ENCODE measurements around the gene KIF6.

Gene KIF6

DNA sequence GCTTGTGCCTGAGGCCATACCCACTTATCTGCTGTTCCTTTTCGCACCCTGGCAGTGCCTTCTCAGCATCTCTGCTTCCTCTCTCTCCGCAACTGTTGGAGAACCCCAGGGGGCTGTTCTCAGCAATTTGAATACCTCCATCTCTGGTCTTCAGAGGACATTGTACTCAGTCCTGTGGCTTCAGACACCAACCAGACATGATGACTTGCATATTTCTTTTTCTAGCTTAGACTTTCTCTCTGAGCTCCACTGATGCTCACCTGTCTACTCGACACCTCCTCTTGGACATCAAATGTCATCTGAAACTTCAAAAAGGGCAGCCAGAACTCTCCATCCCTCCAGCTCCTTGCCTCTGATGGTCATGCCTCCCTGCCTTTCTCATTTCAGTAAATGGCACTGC is 383.9 kb downstream of the KIF6 start:
- no peak for DNase-seq
- Histone ChIP-seq H3K27me3 (replicated peaks; ENCODE audit: insufficient read depth, low read length) (no peaks in the 10 kb centered on the region), H3K4me2 (ENCODE audit: low read depth, low read length) (no peak overlapping the region), H3K9ac (ENCODE audit: low read length) (no peak overlapping the region), H3K79me2 (ENCODE audit: low read length) (no peaks in the 10 kb centered on the region), H2AFZ (ENCODE audit: low read length) (no peak overlapping the region), H3K27ac (ENCODE audit: low read length) (no peak overlapping the region), H3K9me2 (replicated peaks; ENCODE audit: insufficient read depth, low read length) (no peaks in the 10 kb centered on the region), H3F3A (ENCODE audit: insufficient read depth, low read length) (no peaks in the 10 kb centered on the region), H3K9me3 (replicated peaks; ENCODE audit: insufficient read depth, low read length) (no peaks in the 10 kb centered on the region), H3K4me1 (ENCODE audit: low read length) (peaks cover 3% of the 10 kb centered on the region; the same call in 1 of the 2 replicates), H3K36me3 (replicated peaks; ENCODE audit: insufficient read depth, low read length) (no peaks in the 10 kb centered on the region), H4K20me1 (ENCODE audit: insufficient read depth, low read length) (no peaks in the 10 kb centered on the region), H3K4me3 (ENCODE audit: low read length) (no peak overlapping the region)
- TF ChIP-seq, protein P1, sequence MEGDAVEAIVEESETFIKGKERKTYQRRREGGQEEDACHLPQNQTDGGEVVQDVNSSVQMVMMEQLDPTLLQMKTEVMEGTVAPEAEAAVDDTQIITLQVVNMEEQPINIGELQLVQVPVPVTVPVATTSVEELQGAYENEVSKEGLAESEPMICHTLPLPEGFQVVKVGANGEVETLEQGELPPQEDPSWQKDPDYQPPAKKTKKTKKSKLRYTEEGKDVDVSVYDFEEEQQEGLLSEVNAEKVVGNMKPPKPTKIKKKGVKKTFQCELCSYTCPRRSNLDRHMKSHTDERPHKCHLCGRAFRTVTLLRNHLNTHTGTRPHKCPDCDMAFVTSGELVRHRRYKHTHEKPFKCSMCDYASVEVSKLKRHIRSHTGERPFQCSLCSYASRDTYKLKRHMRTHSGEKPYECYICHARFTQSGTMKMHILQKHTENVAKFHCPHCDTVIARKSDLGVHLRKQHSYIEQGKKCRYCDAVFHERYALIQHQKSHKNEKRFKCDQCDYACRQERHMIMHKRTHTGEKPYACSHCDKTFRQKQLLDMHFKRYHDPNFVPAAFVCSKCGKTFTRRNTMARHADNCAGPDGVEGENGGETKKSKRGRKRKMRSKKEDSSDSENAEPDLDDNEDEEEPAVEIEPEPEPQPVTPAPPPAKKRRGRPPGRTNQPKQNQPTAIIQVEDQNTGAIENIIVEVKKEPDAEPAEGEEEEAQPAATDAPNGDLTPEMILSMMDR (IDR thresholded peaks at IDR 0.05; ENCODE audit: low read length): no peak
- TF ChIP-seq EZH2phosphoT487 (IDR thresholded peaks at IDR 0.05; ENCODE audit: low read length): no peak
- TF ChIP-seq EZH2 (optimal IDR thresholded peaks at IDR 0.05; ENCODE audit: low read depth, low read length): no peak

DNA sequence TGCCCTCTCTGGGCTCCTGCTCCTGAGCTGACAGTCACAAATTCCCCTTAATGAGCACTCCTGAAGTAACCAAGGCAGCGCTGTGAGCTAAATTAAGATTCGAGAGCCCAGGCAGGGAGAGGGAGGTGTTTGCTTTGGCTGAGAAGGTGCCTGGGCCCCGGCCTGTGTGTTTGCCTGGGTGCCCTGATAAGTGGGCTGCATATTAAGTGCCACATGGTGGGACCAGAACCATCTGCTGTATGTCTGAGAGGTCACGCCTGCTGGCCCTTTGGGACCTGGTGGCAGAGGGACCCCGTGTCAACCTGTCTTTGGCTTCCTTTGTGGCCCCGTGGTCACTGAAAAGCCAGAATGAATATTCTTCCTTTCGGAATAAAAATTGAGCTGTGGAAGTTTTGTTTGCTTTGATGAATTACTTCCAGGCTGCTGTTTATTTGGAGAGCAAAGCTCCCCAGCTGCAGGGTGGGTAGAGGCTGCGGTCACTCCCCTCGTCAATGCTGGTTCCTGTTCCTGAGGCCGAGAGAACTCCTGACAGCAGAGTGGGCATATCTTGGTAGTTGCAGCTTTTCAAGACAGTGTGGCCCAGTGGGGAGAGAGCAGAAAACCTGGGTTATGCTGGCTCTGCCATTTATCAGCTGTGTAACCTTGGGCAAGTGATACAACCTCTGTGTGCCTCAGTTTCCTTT is 385.2 kb downstream of the KIF6 start:
- Histone ChIP-seq H4K20me1 (ENCODE audit: insufficient read depth, low read length) (no peaks in the 10 kb centered on the region), H3K79me2 (ENCODE audit: low read length) (no peaks in the 10 kb centered on the region), H3K36me3 (replicated peaks; ENCODE audit: insufficient read depth, low read length) (no peaks in the 10 kb centered on the region), H3K27ac (ENCODE audit: low read length) (no peak overlapping the region), H3K9ac (ENCODE audit: low read length) (no peak overlapping the region), H3K27me3 (replicated peaks; ENCODE audit: insufficient read depth, low read length) (no peaks in the 10 kb centered on the region), H3K4me1 (ENCODE audit: low read length) (peaks cover 10% of the 10 kb centered on the region), H3K9me2 (replicated peaks; ENCODE audit: insufficient read depth, low read length) (no peaks in the 10 kb centered on the region), H3K9me3 (replicated peaks; ENCODE audit: insufficient read depth, low read length) (no peaks in the 10 kb centered on the region), H3K4me3 (ENCODE audit: low read length) (no peak overlapping the region), H2AFZ (ENCODE audit: low read length) (no peak overlapping the region), H3F3A (ENCODE audit: insufficient read depth, low read length) (no peaks in the 10 kb centered on the region), H3K4me2 (ENCODE audit: low read depth, low read length) (no peak overlapping the region)
- no peak for DNase-seq
- TF ChIP-seq EZH2 (optimal IDR thresholded peaks at IDR 0.05; ENCODE audit: low read depth, low read length) (no peak), EZH2phosphoT487 (IDR thresholded peaks at IDR 0.05; ENCODE audit: low read length) (no peak)
- TF ChIP-seq, protein P1 (IDR thresholded peaks at IDR 0.05; ENCODE audit: low read length): no peak

DNA sequence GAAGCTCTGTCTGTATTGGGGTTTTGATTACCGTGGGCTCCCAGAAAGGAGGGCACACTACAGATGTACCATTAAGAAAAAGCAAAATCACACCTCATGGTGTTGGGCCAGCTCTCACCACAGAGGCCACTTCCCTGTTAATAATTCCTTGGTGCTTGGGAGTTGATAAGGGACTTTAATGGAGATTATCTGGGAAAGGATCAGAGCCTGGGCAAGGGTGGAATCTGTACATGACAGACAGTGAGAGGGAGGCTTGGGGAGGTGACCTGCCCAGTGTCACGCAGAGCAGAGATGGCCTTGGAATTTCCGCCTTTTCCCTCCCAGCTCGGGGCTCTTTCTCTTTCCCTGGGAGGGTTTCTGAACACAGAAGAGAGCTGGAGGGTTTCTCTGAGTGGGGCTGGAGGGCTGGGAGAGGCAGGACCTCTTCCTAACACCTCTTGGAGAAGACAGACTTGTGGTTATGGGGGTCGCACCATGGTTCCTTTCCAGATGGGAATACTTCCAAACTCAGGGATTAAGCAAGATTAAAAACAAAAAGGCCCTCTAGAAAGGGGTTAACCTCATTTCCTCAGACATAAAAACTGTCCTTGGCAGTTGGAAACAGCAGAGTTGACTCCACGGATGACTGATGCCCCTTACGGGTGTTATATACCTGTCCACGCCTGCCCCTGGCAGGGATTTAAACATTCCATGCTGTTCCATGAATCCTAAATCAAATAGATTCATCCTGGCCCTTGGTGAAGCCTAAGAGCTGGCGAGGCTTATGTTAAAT is 385.9 kb downstream of the KIF6 start:
- Histone ChIP-seq H3K9me3 (replicated peaks; ENCODE audit: insufficient read depth, low read length) (no peaks in the 10 kb centered on the region), H3K79me2 (ENCODE audit: low read length) (no peaks in the 10 kb centered on the region), H3K4me3 (ENCODE audit: low read length) (no peak overlapping the region), H3K27me3 (replicated peaks; ENCODE audit: insufficient read depth, low read length) (no peaks in the 10 kb centered on the region), H3K9ac (ENCODE audit: low read length) (no peak overlapping the region), H3K27ac (ENCODE audit: low read length) (no peak overlapping the region), H4K20me1 (ENCODE audit: insufficient read depth, low read length) (no peaks in the 10 kb centered on the region), H3K4me2 (ENCODE audit: low read depth, low read length) (no peak overlapping the region), H3K36me3 (replicated peaks; ENCODE audit: insufficient read depth, low read length) (no peaks in the 10 kb centered on the region), H2AFZ (ENCODE audit: low read length) (no peak overlapping the region), H3F3A (ENCODE audit: insufficient read depth, low read length) (no peaks in the 10 kb centered on the region), H3K4me1 (ENCODE audit: low read length) (peaks cover 10% of the 10 kb centered on the region), H3K9me2 (replicated peaks; ENCODE audit: insufficient read depth, low read length) (no peaks in the 10 kb centered on the region)
- DNase-seq: no peak
- TF ChIP-seq EZH2phosphoT487 (IDR thresholded peaks at IDR 0.05; ENCODE audit: low read length) (no peak), EZH2 (optimal IDR thresholded peaks at IDR 0.05; ENCODE audit: low read depth, low read length) (no peak)
- TF ChIP-seq, protein P1 (IDR thresholded peaks at IDR 0.05; ENCODE audit: low read length): no peak
